A549 (cell line): ENCODE measurements around the gene METTL2B.

Experiments
- BHLHE40 ChIP-seq: IDR thresholded peaks from 2 replicates; pipeline ENCODE4 v1.6.1; 2012; ENCODE audit warnings: low read depth, low read length, inconsistent platforms
- CTCF ChIP-seq: fragments of >200 bp; sonication (Bioruptor Twin); formaldehyde crosslinking; IDR thresholded peaks from 3 replicates; pipeline ENCODE4 v1.5.1; 2016
- EHF ChIP-seq: fragments of 250-450 bp; sonication (Bioruptor Pico); IDR thresholded peaks from 2 replicates; pipeline ENCODE4 v1.5.0; 2020; ENCODE audit warnings: mild to moderate bottlenecking
- ESRRA ChIP-seq: fragments of 150-350 bp; IDR thresholded peaks from 2 replicates; pipeline ENCODE4 v1.6.1; 2014; ENCODE audit warnings: mild to moderate bottlenecking, low read length, borderline replicate concordance
- MAZ ChIP-seq: fragments of 150-350 bp; IDR thresholded peaks from 2 replicates; pipeline ENCODE4 v1.6.1; 2014; ENCODE audit warnings: antibody characterized with exemption, low read depth, low read length, borderline replicate concordance
- MYC ChIP-seq: IDR thresholded peaks from 2 replicates; pipeline ENCODE4 v1.6.1; 2012; ENCODE audit warnings: mild to moderate bottlenecking, inconsistent platforms, low read length, improper control_type of control experiment, borderline replicate concordance
- POLR2A ChIP-seq: IDR thresholded peaks from 2 replicates; pipeline ENCODE4 v1.6.1; 2012; ENCODE audit warnings: mild to moderate bottlenecking, low read length
- RAD21 ChIP-seq, 2 experiments: fragments of >200 bp in 1 of 2; sonication (Bioruptor Twin) in 1 of 2; formaldehyde crosslinking in 1 of 2; IDR thresholded peaks in 1 of 2; conservative IDR thresholded peaks in 1 of 2; 2 replicates in 1 of 2; 3 replicates in 1 of 2; pipeline ENCODE4 v1.6.1; 2012 to 2018; ENCODE audit warnings: inconsistent platforms in 1 of 2
- ZC3H11A ChIP-seq: fragments of 450-650 bp; IDR thresholded peaks from 2 replicates; pipeline ENCODE4 v1.6.1; 2014; ENCODE audit warnings: antibody characterized with exemption, mild to moderate bottlenecking

- no peak for TF ChIP-seq CTCF
- TF ChIP-seq MYC = no peak
- TF ChIP-seq MAZ = no peak
- TF ChIP-seq POLR2A = no peak
- no peak for TF ChIP-seq EHF (CRISPR knock-in tag)
- TF ChIP-seq BHLHE40 = no peak
- TF ChIP-seq ESRRA = no peak
- TF ChIP-seq ZC3H11A = no peak
- TF ChIP-seq RAD21 (conservative IDR thresholded peaks at IDR 0.05 in 1 of 2, IDR thresholded peaks at IDR 0.05 in 1 of 2) = no peak
Observed at GRCh38 chr7:128446306-128446705, 30.2 kb upstream of the METTL2B start.
